SK-N-MC (cell line): ENCODE results near the gene AKT2.

Experiments used
- DNase-seq: peaks from one replicate; pipeline ENCODE4 v3.0.0-alpha.2; 2011; ENCODE audit warnings: low read depth, low spot score
- H3K27ac ChIP-seq: fragments of 200-600 bp; sonication (generic); 2 replicates; pipeline ENCODE4 v1.5.1; 2016; ENCODE audit warnings: mixed run types
- H3K36me3 ChIP-seq: fragments of 200-600 bp; sonication (generic); 2 replicates; pipeline ENCODE4 v1.6.1; 2017; ENCODE audit warnings: antibody characterized with exemption, low read length, mixed read lengths; ENCODE audit not compliant: insufficient read depth
- H3K4me3 ChIP-seq: fragments of 200-600 bp; sonication (generic); 2 replicates; pipeline ENCODE4 v1.5.1; 2016
- H3K9ac ChIP-seq: fragments of 200-600 bp; sonication (generic); 2 replicates; pipeline ENCODE4 v1.8.0; 2017; ENCODE audit warnings: mixed run types, mixed read lengths; ENCODE audit not compliant: insufficient read length
- H3K9me3 ChIP-seq: fragments of 200-600 bp; sonication (generic); 2 replicates; pipeline ENCODE4 v1.6.1; 2017; ENCODE audit warnings: low read depth, mild to moderate bottlenecking, antibody characterized with exemption, low read length, moderate library complexity, mixed read lengths
- EZH2 ChIP-seq: fragments of 200-600 bp; sonication (generic); IDR thresholded peaks from one replicate; pipeline ENCODE4 v1.6.1; 2017; ENCODE audit warnings: antibody characterized with exemption
- FOXP2 ChIP-seq: optimal IDR thresholded peaks from 2 replicates; pipeline ENCODE3; 2011; ENCODE audit warnings: mild to moderate bottlenecking, moderate library complexity; ENCODE audit not compliant: insufficient read depth; ENCODE audit errors: extremely low read length, control extremely low read depth
- POLR2AphosphoS5 ChIP-seq: IDR thresholded peaks from 2 replicates; pipeline ENCODE4 v1.6.1; 2012; ENCODE audit warnings: mild to moderate bottlenecking, low read depth, low read length, borderline replicate concordance

AKT2 gene

DNA sequence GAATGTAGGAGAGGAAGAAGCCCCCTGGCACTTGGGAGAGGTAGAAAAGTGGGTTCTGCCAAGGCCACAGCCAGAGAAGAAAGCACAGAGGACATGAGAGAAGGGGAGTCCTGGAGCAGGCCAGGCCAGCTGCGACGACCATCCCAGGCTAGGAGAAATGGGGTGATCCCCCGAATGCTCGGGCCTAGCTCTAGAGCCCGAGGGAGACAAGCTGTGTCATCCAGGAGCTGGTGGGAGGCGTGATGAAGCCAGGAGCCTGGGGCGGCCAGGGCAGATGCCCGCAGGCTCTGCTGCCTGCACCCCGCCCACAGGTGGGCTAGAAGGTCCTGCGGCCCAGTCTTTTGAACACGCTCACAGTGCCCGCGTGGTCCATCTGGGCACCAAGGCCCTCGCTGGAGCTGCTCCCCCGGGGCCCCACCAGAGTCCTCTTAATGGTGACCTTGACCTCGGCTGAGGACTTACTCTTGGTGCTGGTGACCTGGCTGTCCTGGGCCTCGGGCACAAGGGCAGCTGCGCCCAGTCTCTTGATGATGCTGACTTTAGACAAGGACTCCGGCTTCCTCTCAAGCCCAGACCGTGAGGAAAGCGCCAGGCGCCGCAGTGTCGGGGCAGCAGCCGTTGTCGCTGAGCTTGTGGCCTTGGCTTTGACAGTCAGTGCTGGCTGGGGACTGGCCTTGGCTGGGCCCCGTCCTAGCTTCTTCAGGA lies 36.6 kb upstream of the AKT2 start:
- Histone ChIP-seq H3K9me3 (no peaks in the 10 kb centered on the region), H3K9ac (no peak overlapping the region), H3K4me3 (no peak overlapping the region), H3K27ac (no peak overlapping the region), H3K36me3 (peaks cover 51% of the 10 kb centered on the region)
- DNase-seq, result no peak
- no peak for TF ChIP-seq FOXP2
- no peak for TF ChIP-seq EZH2
- TF ChIP-seq POLR2AphosphoS5, result no peak

DNA sequence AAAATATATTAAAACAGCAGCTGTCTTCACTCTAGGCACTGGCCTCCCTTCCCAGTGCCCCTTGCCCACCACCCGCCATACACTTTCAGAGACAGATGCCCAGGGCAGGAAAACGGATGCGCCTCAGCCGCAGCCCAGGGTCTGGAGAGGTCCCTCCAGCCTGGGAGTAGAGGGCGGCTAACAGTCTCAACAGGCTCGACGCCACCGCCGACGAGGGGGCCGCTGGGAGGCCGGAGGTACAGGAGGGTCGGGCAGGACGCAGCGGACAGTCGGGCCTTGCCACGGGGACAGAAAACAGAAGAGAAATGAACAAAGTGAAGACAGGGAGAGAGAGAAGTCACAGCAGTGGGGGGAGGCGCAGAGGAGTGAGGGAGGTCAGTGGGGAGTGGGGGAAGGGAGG lies 35.9 kb upstream of the AKT2 start:
- H3K9me3 ChIP-seq, result no peaks in the 10 kb centered on the region
- no peak for TF ChIP-seq POLR2AphosphoS5
- TF ChIP-seq EZH2, result no peak
- TF ChIP-seq FOXP2, result no peak
- H3K36me3 ChIP-seq, result peaks cover 44% of the 10 kb centered on the region
- no peak for DNase-seq
- no peak overlapping the region for H3K27ac ChIP-seq
- no peak overlapping the region for H3K9ac ChIP-seq
- H3K4me3 ChIP-seq, result no peak overlapping the region

DNA sequence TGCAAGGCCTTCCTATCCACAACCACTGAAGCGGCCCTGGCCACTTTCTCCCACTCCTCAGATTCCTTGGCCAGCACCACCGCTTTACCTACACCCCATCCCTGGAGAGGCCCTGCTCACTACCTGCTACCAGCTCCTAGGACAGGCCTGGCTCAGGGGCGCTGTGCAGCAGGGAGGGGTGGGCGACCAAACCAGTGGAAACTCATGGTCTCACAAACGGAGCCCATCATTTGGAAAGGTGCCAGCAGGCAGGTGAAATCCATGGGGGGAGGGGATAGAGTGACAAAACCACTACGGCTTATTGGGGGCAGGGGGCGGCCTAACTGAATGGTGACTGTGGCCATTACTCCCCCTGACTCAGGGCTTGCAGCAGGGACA lies 35.4 kb upstream of the AKT2 start:
- H3K9ac ChIP-seq, result no peak overlapping the region
- H3K4me3 ChIP-seq, result no peak overlapping the region
- no peak overlapping the region for H3K27ac ChIP-seq
- no peak for TF ChIP-seq EZH2
- TF ChIP-seq FOXP2, result no peak
- no peak for TF ChIP-seq POLR2AphosphoS5
- H3K36me3 ChIP-seq, result peaks cover 39% of the 10 kb centered on the region
- no peak for DNase-seq
- H3K9me3 ChIP-seq, result no peaks in the 10 kb centered on the region

DNA sequence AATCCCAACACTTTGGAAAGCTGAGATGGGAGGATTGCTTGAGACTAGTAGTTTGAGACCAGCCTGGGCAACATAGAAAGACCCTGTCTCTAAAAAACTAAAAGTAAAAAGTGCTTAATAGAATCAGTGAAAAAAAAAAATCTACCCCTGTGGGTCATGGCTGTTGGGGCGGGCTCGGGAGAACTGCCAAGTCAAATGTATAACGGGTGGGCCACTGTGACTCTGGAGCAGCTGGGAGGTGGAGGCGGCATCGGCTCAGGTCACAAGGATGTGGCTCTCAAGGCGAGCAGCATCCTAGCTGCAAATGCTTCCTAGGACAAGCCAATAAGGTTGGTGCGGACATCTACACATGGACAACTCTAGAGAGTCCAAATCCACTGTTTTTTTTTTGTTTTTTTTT lies 32.2 kb upstream of the AKT2 start:
- TF ChIP-seq EZH2 (no peak), FOXP2 (no peak), POLR2AphosphoS5 (no peak)
- no peak for DNase-seq
- Histone ChIP-seq H3K9ac (no peak overlapping the region), H3K27ac (no peak overlapping the region), H3K4me3 (no peak overlapping the region), H3K9me3 (no peaks in the 10 kb centered on the region), H3K36me3 (peaks cover 19% of the 10 kb centered on the region)

DNA sequence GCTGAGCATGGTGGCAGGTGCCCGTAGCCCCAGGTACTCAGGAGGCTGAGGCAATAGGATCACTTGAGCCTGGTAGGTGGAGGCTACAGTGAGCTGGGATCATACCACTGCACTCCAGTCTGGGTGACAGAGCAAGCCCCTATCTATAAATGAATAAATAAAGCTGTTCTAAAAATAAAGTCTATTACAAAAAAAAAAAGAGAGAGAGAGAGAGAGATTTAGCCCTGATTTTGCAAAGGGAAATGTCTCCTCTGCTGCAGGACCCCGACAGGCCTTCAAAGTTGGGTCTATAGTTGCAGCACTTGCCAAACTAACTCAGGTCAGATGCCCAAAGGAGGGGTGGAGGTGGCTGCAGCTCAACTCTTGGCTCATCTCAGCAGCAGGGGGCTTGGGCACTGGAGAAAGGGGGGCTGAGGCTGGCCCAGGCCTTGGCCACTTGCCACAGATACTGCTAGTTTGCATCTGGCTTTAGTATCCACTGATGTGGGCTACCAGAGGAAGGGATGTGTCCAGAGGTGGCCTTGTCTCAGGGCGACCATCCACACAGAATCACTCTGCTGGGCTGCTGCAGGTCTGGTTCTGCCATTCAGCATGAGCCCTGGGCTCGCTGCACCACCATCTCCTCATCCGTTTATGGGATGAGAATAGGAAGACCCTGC lies 30.8 kb upstream of the AKT2 start:
- Histone ChIP-seq H3K9me3 (no peaks in the 10 kb centered on the region), H3K9ac (no peak overlapping the region), H3K4me3 (no peak overlapping the region), H3K36me3 (peaks cover 5% of the 10 kb centered on the region; the same call in 1 of the 2 replicates), H3K27ac (peak overlapping the region; percentile 1; the same call in 1 of the 2 replicates)
- TF ChIP-seq EZH2 (no peak), POLR2AphosphoS5 (no peak), FOXP2 (no peak)
- no peak for DNase-seq

DNA sequence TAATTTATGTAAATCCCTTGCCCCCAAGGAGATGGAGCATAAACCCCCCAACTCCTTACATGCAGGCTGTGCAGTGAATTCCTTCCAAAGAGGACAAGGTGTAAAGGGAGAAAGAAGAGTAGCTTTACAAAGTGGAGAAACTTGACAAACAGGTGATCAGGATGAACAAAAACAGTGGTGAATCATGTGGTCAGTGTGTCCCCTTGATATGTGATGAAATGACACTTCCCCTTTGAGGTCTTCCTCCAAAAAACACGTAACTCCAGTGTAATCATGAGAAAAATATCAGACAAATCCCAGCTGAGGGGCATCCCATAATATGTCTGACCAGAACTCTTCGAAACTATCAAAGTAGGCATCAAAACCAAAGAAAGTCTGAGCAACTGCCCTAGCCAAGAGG lies 29.5 kb upstream of the AKT2 start:
- Histone ChIP-seq H3K36me3 (no peaks in the 10 kb centered on the region; the same call in 1 of the 2 replicates), H3K9ac (no peak overlapping the region), H3K27ac (no peak overlapping the region; the same call in 1 of the 2 replicates), H3K9me3 (no peaks in the 10 kb centered on the region), H3K4me3 (no peak overlapping the region)
- TF ChIP-seq FOXP2, result no peak
- no peak for TF ChIP-seq EZH2
- TF ChIP-seq POLR2AphosphoS5, result no peak
- DNase-seq, result no peak

DNA sequence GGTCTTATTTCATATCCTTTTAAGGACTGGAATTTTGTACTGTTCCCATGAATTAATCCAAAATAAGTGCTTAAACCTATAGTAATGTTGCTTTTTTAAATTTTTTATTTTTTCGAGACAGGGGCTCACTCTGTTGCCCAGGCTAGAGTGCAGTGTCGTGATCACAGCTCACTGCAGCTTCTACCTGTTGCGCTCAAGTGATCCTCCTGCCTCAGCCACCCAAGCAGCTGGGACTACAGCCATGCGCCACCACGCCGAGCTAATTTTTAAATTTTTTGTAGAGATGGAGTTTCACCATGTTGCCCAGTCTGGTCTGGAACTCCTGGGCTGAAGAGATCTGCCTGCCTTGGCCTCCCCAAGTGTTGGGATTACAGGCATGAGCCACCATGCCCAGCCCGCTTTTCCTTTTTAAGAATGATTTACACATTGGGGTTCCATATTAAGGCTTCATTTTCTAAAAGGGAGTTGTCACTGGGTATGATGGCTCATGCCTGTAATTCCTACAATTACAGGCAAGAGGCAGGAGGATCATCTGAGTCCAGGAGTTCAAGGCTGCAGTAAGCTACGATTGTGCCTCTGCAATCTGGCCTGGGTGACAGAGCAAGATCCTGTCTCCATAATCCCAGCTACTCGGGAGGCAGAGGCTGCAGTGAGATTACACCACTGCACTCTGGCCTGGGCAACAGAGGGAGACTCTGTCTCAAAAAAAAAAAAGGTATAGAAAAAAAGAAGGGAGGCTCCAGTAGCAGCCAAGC lies 28.3 kb upstream of the AKT2 start:
- no peak overlapping the region for H3K4me3 ChIP-seq
- no peak for DNase-seq
- H3K36me3 ChIP-seq, result no peaks in the 10 kb centered on the region; the same call in 1 of the 2 replicates
- no peak overlapping the region for H3K9ac ChIP-seq
- TF ChIP-seq POLR2AphosphoS5 (no peak), EZH2 (no peak), FOXP2 (no peak)
- no peak overlapping the region for H3K27ac ChIP-seq
- no peaks in the 10 kb centered on the region for H3K9me3 ChIP-seq

DNA sequence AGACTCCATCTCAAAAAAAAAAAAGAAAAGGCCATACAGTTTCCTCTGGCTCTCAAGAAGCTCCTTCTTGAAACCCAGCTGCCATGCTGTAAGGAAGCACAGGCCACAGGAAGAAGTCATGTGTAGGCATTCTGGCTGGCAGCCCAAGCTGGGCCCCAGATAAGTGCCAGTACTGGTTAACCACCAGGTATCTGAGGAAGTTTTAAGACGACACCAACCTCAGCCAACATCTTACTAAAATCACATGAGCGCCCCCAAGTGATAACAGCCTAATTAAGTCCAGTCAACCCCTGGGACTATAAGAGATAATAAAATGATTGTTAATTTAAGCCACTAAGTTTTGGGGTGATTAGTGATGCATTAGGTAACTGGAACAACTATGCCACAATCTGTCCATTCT lies 27.4 kb upstream of the AKT2 start:
- no peaks in the 10 kb centered on the region for H3K9me3 ChIP-seq
- no peak overlapping the region for H3K9ac ChIP-seq
- H3K27ac ChIP-seq, result no peak overlapping the region
- no peak overlapping the region for H3K4me3 ChIP-seq
- TF ChIP-seq POLR2AphosphoS5, result no peak
- no peak for TF ChIP-seq EZH2
- TF ChIP-seq FOXP2, result no peak
- H3K36me3 ChIP-seq, result no peaks in the 10 kb centered on the region; the same call in 1 of the 2 replicates
- DNase-seq, result no peak
